ENCODE data around the gene SSR1.
"Not testable (repeated sequence)": the region's sequence is repeated elsewhere in the genome, so short reads cannot be mapped to it uniquely, and the experiment has no call there.

SSR1 gene

GRCh38 chr6:7319406-7319805 is 6.4 kb upstream of the SSR1 start:
- DNase-seq: not testable (repeated sequence)

- DNase-seq: no peak
These were observed 4.5 kb upstream of the SSR1 start for GRCh38 chr6:7317538-7317937.

- DNase-seq: no peak
These were observed 3.9 kb upstream of the SSR1 start for GRCh38 chr6:7316658-7317533.

- no peak for DNase-seq
These were observed 3.0 kb upstream of the SSR1 start for GRCh38 chr6:7315948-7316365.

- DNase-seq: not testable (repeated sequence)
These were observed 2.3 kb upstream of the SSR1 start for GRCh38 chr6:7315087-7315947.

- no peak for DNase-seq
These were observed 1.4 kb upstream of the SSR1 start for GRCh38 chr6:7314414-7314813.

- DNase-seq: peak in 1 of 58 donors; percentile 2
These were observed 636 bp upstream of the SSR1 start for GRCh38 chr6:7313505-7314165.

- DNase-seq: peak in 8 of 58 donors; percentile 5 to 55 (median 36)
These were observed 933 bp downstream of the SSR1 start for GRCh38 chr6:7311917-7312615.

- DNase-seq: no peak
These were observed 1.8 kb downstream of the SSR1 start for GRCh38 chr6:7311176-7311575.

GRCh38 chr6:7309050-7309449 is 3.9 kb downstream of the SSR1 start:
- no peak for DNase-seq

- DNase-seq: no peak
These were observed 5.5 kb downstream of the SSR1 start for GRCh38 chr6:7307533-7307932.

GRCh38 chr6:7304821-7305220 is 8.2 kb downstream of the SSR1 start:
- DNase-seq: no peak

GRCh38 chr6:7301702-7302101 is 11.3 kb downstream of the SSR1 start:
- DNase-seq: no peak

- DNase-seq: no peak
These were observed 12.1 kb downstream of the SSR1 start for GRCh38 chr6:7300926-7301325.

- no peak for DNase-seq
These were observed 14.9 kb downstream of the SSR1 start for GRCh38 chr6:7298113-7298512.

GRCh38 chr6:7296602-7297001 is 16.4 kb downstream of the SSR1 start:
- DNase-seq: no peak

- no peak for DNase-seq
These were observed 17.1 kb downstream of the SSR1 start for GRCh38 chr6:7295916-7296315.

GRCh38 chr6:7292596-7293255 is 20.3 kb downstream of the SSR1 start:
- DNase-seq: no peak

GRCh38 chr6:7290079-7290478 is 22.9 kb downstream of the SSR1 start:
- DNase-seq: no peak

- DNase-seq: no peak
These were observed 27.6 kb downstream of the SSR1 start for GRCh38 chr6:7285416-7285815.

- DNase-seq: no peak
These were observed 29.3 kb downstream of the SSR1 start for GRCh38 chr6:7283676-7284075.

Data from anterior cingulate cortex (tissue), 58 donors.